HepG2 (cell line): ENCODE data around the gene APBA3. TPM values are rescaled to one million over a fixed set of nuclear protein-coding genes. Genes with fewer than 3 reads are reported as not detected.

Experiments
- EED ChIP-seq: sonication (generic); formaldehyde crosslinking; IDR thresholded peaks from 2 replicates; pipeline ENCODE4 v1.5.0; 2020; ENCODE audit warnings: mild to moderate bottlenecking, missing genetic modification reagents
- FOXK2 ChIP-seq: fragments of 450-650 bp; IDR thresholded peaks from 2 replicates; pipeline ENCODE4 v1.6.1; 2016
- HDAC2 ChIP-seq: sonication (generic); formaldehyde crosslinking; IDR thresholded peaks from 2 replicates; pipeline ENCODE4 v1.4.0; 2020; ENCODE audit warnings: missing genetic modification reagents
- KLF11 ChIP-seq: IDR thresholded peaks from 2 replicates; pipeline ENCODE4 v1.6.1; 2016; ENCODE audit warnings: missing compliant biosample characterization
- NCOR1 ChIP-seq: fragments of 200-600 bp; sonication (generic); IDR thresholded peaks from 2 replicates; pipeline ENCODE4 v1.7.0; 2017; ENCODE audit warnings: antibody characterized with exemption, low read length, borderline replicate concordance
- RBM22 ChIP-seq: fragments of 200-400 bp; formaldehyde crosslinking; optimal IDR thresholded peaks from 2 replicates; pipeline ENCODE3; 2017; ENCODE audit warnings: mild to moderate bottlenecking, low read length, moderate library complexity
- THAP11 ChIP-seq: IDR thresholded peaks from 2 replicates; pipeline ENCODE4 v1.6.1; 2016; ENCODE audit warnings: missing biosample characterization, missing genetic modification reagents
- ZNF251 ChIP-seq: sonication (generic); formaldehyde crosslinking; IDR thresholded peaks from 2 replicates; pipeline ENCODE4 v1.9.0; 2021; ENCODE audit warnings: mild to moderate bottlenecking, missing genetic modification reagents
- ZNF446 ChIP-seq: sonication (generic); formaldehyde crosslinking; IDR thresholded peaks from 2 replicates; pipeline ENCODE4 v1.5.0; 2020; ENCODE audit warnings: mild to moderate bottlenecking, missing genetic modification reagents
- ZNF501 ChIP-seq: sonication (generic); formaldehyde crosslinking; IDR thresholded peaks from 2 replicates; pipeline ENCODE4 v1.5.1; 2020; ENCODE audit warnings: mild to moderate bottlenecking, moderate library complexity, missing genetic modification reagents
- polyA plus RNA-seq, 8 experiments: library from polyadenylated mRNA; depleted of rRNA in 3 of 8; stranded (reverse) in 7 of 8; unstranded in 1 of 8; fragments of >200 nt; fragmentation: Illumina TruSeq in 4 of 8; extraction: Trizol in 4 of 8; gene quantifications; 2 replicates each; pipeline versions ENCODE4 v1.2.1 to v1.2.3, GENCODE V29; 2011 to 2016; ENCODE audit warnings: low read depth in 4 of 8, missing spikeins in 1 of 8, mixed read lengths in 1 of 8; ENCODE audit not compliant: insufficient read depth in 1 of 8
- total RNA-seq, 5 experiments: library from RNA; depleted of rRNA; stranded (reverse); fragments of >200 nt; fragmentation: Illumina TruSeq; extraction: Trizol; gene quantifications; 2 replicates each; pipeline ENCODE4 v1.2.3, GENCODE V29; 2016; ENCODE audit warnings: low read depth in 1 of 5
- TF ChIP-seq, protein P1 (sequence below): sonication (generic); formaldehyde crosslinking; IDR thresholded peaks from 2 replicates; pipeline ENCODE4 v1.8.0; 2022; ENCODE audit warnings: missing genetic modification reagents, mild to moderate bottlenecking, borderline replicate concordance
- TF ChIP-seq, protein P2 (sequence below): sonication (generic); formaldehyde crosslinking; conservative IDR thresholded peaks from 2 replicates; pipeline ENCODE4 v1.4.0; 2020; ENCODE audit warnings: missing genetic modification reagents
- TF ChIP-seq, protein P3 (sequence below): sonication (generic); formaldehyde crosslinking; IDR thresholded peaks from 2 replicates; pipeline ENCODE4 v1.4.0; 2020; ENCODE audit warnings: missing genetic modification reagents
- TF ChIP-seq, protein P4 (sequence below): sonication (generic); formaldehyde crosslinking; conservative IDR thresholded peaks from 2 replicates; pipeline ENCODE4 v1.4.0; 2020; ENCODE audit warnings: missing genetic modification reagents
- TF ChIP-seq, protein P5 (sequence below): sonication (generic); formaldehyde crosslinking; IDR thresholded peaks from 2 replicates; pipeline ENCODE4 v1.4.0; 2020; ENCODE audit warnings: missing genetic modification reagents
- TF ChIP-seq, protein P6 (sequence below): sonication (generic); formaldehyde crosslinking; IDR thresholded peaks from 2 replicates; pipeline ENCODE4 v1.9.0; 2022; ENCODE audit warnings: missing genetic modification reagents, mild to moderate bottlenecking, borderline replicate concordance

APBA3 gene
- total and polyA plus RNA-seq, 2 of the 13 experiments (the other 11 are each of a cell fraction or from before 2014, with no cell fraction given) = 14.2 to 14.3 TPM

DNA sequence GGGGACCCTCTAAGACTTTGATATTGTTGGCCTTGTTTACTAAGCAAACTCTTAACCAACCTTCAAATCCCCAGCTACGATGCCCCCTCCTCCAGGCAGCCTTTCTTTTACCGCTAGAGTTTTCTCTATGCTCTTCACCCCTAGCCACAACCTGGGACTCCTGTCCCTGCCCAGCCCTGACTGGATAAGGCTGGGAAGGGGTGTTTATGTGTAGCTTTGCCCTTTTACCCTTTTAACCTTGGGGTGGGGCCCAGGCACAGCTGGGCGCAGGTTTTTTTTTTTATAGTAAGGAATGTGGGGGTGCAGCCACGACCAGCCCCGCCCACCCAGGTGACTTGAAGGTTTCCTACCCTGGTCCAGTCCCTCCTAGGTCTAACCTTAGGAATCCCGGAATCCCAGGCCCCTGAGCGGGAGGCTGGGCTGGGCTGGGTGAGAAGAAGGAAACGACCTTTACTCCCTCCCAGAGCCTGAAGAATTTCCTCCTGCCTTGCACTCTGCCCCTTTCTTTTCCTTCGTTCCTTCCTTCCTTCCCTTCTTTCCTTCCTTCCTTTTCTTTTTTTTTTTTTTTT lies 41.1 kb downstream of the APBA3 start (continued):
- TF ChIP-seq, protein P1, sequence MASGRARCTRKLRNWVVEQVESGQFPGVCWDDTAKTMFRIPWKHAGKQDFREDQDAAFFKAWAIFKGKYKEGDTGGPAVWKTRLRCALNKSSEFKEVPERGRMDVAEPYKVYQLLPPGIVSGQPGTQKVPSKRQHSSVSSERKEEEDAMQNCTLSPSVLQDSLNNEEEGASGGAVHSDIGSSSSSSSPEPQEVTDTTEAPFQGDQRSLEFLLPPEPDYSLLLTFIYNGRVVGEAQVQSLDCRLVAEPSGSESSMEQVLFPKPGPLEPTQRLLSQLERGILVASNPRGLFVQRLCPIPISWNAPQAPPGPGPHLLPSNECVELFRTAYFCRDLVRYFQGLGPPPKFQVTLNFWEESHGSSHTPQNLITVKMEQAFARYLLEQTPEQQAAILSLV (CRISPR knock-in tag) = no peak
- TF ChIP-seq, protein P2, sequence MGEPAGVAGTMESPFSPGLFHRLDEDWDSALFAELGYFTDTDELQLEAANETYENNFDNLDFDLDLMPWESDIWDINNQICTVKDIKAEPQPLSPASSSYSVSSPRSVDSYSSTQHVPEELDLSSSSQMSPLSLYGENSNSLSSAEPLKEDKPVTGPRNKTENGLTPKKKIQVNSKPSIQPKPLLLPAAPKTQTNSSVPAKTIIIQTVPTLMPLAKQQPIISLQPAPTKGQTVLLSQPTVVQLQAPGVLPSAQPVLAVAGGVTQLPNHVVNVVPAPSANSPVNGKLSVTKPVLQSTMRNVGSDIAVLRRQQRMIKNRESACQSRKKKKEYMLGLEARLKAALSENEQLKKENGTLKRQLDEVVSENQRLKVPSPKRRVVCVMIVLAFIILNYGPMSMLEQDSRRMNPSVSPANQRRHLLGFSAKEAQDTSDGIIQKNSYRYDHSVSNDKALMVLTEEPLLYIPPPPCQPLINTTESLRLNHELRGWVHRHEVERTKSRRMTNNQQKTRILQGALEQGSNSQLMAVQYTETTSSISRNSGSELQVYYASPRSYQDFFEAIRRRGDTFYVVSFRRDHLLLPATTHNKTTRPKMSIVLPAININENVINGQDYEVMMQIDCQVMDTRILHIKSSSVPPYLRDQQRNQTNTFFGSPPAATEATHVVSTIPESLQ (CRISPR knock-in tag) = no peak
- TF ChIP-seq ZNF251 (CRISPR knock-in tag) (no peak), RBM22 (no peak), HDAC2 (CRISPR knock-in tag) (peak; percentile 17; the same call in 1 of the 2 replicates), ZNF446 (CRISPR knock-in tag) (no peak), EED (CRISPR knock-in tag) (no peak), ZNF501 (CRISPR knock-in tag) (no peak), NCOR1 (no peak), FOXK2 (no peak), THAP11 (CRISPR knock-in tag) (0 out of 2 replicates have a peak, but pooled peaks have one; percentile 19), KLF11 (no peak)
- TF ChIP-seq, protein P3, sequence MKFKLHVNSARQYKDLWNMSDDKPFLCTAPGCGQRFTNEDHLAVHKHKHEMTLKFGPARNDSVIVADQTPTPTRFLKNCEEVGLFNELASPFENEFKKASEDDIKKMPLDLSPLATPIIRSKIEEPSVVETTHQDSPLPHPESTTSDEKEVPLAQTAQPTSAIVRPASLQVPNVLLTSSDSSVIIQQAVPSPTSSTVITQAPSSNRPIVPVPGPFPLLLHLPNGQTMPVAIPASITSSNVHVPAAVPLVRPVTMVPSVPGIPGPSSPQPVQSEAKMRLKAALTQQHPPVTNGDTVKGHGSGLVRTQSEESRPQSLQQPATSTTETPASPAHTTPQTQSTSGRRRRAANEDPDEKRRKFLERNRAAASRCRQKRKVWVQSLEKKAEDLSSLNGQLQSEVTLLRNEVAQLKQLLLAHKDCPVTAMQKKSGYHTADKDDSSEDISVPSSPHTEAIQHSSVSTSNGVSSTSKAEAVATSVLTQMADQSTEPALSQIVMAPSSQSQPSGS = no peak
- TF ChIP-seq, protein P4, sequence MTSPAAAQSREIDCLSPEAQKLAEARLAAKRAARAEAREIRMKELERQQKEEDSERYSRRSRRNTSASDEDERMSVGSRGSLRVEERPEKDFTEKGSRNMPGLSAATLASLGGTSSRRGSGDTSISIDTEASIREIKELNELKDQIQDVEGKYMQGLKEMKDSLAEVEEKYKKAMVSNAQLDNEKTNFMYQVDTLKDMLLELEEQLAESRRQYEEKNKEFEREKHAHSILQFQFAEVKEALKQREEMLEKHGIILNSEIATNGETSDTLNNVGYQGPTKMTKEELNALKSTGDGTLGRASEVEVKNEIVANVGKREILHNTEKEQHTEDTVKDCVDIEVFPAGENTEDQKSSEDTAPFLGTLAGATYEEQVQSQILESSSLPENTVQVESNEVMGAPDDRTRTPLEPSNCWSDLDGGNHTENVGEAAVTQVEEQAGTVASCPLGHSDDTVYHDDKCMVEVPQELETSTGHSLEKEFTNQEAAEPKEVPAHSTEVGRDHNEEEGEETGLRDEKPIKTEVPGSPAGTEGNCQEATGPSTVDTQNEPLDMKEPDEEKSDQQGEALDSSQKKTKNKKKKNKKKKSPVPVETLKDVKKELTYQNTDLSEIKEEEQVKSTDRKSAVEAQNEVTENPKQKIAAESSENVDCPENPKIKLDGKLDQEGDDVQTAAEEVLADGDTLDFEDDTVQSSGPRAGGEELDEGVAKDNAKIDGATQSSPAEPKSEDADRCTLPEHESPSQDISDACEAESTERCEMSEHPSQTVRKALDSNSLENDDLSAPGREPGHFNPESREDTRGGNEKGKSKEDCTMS = no peak
- TF ChIP-seq, protein P5, sequence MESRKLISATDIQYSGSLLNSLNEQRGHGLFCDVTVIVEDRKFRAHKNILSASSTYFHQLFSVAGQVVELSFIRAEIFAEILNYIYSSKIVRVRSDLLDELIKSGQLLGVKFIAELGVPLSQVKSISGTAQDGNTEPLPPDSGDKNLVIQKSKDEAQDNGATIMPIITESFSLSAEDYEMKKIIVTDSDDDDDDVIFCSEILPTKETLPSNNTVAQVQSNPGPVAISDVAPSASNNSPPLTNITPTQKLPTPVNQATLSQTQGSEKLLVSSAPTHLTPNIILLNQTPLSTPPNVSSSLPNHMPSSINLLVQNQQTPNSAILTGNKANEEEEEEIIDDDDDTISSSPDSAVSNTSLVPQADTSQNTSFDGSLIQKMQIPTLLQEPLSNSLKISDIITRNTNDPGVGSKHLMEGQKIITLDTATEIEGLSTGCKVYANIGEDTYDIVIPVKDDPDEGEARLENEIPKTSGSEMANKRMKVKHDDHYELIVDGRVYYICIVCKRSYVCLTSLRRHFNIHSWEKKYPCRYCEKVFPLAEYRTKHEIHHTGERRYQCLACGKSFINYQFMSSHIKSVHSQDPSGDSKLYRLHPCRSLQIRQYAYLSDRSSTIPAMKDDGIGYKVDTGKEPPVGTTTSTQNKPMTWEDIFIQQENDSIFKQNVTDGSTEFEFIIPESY = no peak
- TF ChIP-seq, protein P6, sequence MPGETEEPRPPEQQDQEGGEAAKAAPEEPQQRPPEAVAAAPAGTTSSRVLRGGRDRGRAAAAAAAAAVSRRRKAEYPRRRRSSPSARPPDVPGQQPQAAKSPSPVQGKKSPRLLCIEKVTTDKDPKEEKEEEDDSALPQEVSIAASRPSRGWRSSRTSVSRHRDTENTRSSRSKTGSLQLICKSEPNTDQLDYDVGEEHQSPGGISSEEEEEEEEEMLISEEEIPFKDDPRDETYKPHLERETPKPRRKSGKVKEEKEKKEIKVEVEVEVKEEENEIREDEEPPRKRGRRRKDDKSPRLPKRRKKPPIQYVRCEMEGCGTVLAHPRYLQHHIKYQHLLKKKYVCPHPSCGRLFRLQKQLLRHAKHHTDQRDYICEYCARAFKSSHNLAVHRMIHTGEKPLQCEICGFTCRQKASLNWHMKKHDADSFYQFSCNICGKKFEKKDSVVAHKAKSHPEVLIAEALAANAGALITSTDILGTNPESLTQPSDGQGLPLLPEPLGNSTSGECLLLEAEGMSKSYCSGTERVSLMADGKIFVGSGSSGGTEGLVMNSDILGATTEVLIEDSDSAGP (CRISPR knock-in tag) = no peak
